HepG2 (cell line): ENCODE data around the gene ENTHD1. TPM values are rescaled to one million over a fixed set of nuclear protein-coding genes. Genes with fewer than 3 reads are reported as not detected.

Experiments used
- ATAC-seq: fragments of 200-7000 bp; cut with Tn5 transposase; 3 replicates; pipeline ENCODE4 v1.9.1; 2020; ENCODE audit warnings: mild to moderate bottlenecking, moderate library complexity
- BruUV-seq: library from RNA; stranded (reverse); fragments of 400-500 nt; replicated peaks from 2 replicates; lab custom pipeline; 2021; lab: Mats Ljungman, UMichigan
- CTCF ChIA-PET: fragments of 300-600 bp; formaldehyde crosslinking; extraction: SDS; loops from one replicate; lab custom pipeline; 2021; ENCODE audit warnings: low total read pairs, inconsistent platforms, low intra/inter-chr PET ratio; lab: Yijun Ruan, JAX
- POLR2A ChIA-PET: fragments of 350-600 bp; sonication (Branson Sonifier 250); formaldehyde crosslinking; loops from one replicate; lab custom pipeline; 2020; ENCODE audit warnings: antibody characterized with exemption, inconsistent platforms; lab: Yijun Ruan, JAX
- DNase-seq: peaks from one replicate; pipeline ENCODE4 v3.0.0-alpha.2; 2015; ENCODE audit warnings: low spot score
- FAIRE-seq: peaks from 3 replicates; lab custom pipeline; 2011; peaks lifted over from hg19 to GRCh38; lab: Jason Lieb, UNC
- H2AFZ ChIP-seq: one replicate; pipeline ENCODE4 v1.6.1; 2011; ENCODE audit warnings: low read length, inconsistent platforms
- H3K27ac ChIP-seq: fragments of 300-600 bp; 3 replicates; pipeline ENCODE4 v1.8.0; 2011; ENCODE audit warnings: mixed run types, mild to moderate bottlenecking, mixed read lengths, low read length, inconsistent platforms; ENCODE audit not compliant: insufficient read depth; ENCODE audit errors: extremely low read length
- H3K27me3 ChIP-seq, 2 experiments: fragments of 200-600 bp in 1 of 2; 2 replicates in 1 of 2; 3 replicates in 1 of 2; pipeline versions ENCODE4 v1.6.0 to v1.8.0; 2011; ENCODE audit warnings: low read length in 2 of 2, mild to moderate bottlenecking in 2 of 2, moderate library complexity in 2 of 2, inconsistent platforms in 1 of 2; ENCODE audit not compliant: insufficient read depth in 2 of 2, control insufficient read depth in 1 of 2
- H3K36me3 ChIP-seq, 2 experiments: fragments of 200-600 bp in 1 of 2; replicated peaks in 1 of 2; 2 replicates in 1 of 2; 3 replicates in 1 of 2; pipeline versions ENCODE4 v1.5.1 to v1.8.0; 2011; ENCODE audit warnings: low read length in 2 of 2, inconsistent platforms in 1 of 2; ENCODE audit not compliant: insufficient read depth in 2 of 2, control insufficient read depth in 1 of 2
- H3K4me1 ChIP-seq: 2 replicates; pipeline ENCODE4 v1.5.1; 2012; ENCODE audit warnings: low read length, inconsistent platforms; ENCODE audit not compliant: insufficient read depth
- H3K4me2 ChIP-seq: 2 replicates; pipeline ENCODE4 v1.6.0; 2011; ENCODE audit warnings: low read depth, low read length, inconsistent platforms
- H3K4me3 ChIP-seq, 3 experiments: fragments of 200-600 bp in 1 of 3; sonication (generic), shearing (Covaris generic) in 1 of 3; replicated peaks in 1 of 3; 2 replicates each; pipeline ENCODE4 v1.5.1; 2011 to 2016; ENCODE audit warnings: low read length in 3 of 3, inconsistent platforms in 2 of 3, low read depth in 2 of 3, mild to moderate bottlenecking in 2 of 3, control low read depth in 1 of 3, mixed read lengths in 1 of 3; ENCODE audit not compliant: insufficient read depth in 1 of 3
- H3K79me2 ChIP-seq: one replicate; pipeline ENCODE4 v1.6.1; 2011; ENCODE audit warnings: low read length, inconsistent platforms; ENCODE audit not compliant: insufficient read depth
- H3K9ac ChIP-seq: 2 replicates; pipeline ENCODE4 v1.6.0; 2011; ENCODE audit warnings: mild to moderate bottlenecking, low read depth, low read length, inconsistent platforms; ENCODE audit not compliant: insufficient read depth
- H3K9me3 ChIP-seq: 2 replicates; pipeline ENCODE4 v1.5.1; 2012; ENCODE audit warnings: mild to moderate bottlenecking, low read length
- H4K20me1 ChIP-seq: 2 replicates; pipeline ENCODE4 v1.6.0; 2011; ENCODE audit warnings: inconsistent platforms, mild to moderate bottlenecking, low read length, moderate library complexity; ENCODE audit not compliant: insufficient read depth
- ADNP ChIP-seq: sonication (generic); formaldehyde crosslinking; IDR thresholded peaks from 2 replicates; pipeline ENCODE4 v1.4.0; 2020; ENCODE audit warnings: missing genetic modification reagents
- ETV5 ChIP-seq: IDR thresholded peaks from 2 replicates; pipeline ENCODE4 v1.6.1; 2018; ENCODE audit warnings: missing biosample characterization, missing genetic modification reagents, inconsistent platforms, borderline replicate concordance
- MIXL1 ChIP-seq: IDR thresholded peaks from 2 replicates; pipeline ENCODE4 v1.6.1; 2016
- REPIN1 ChIP-seq: sonication (generic); formaldehyde crosslinking; IDR thresholded peaks from 2 replicates; pipeline ENCODE4 v1.8.0; 2022; ENCODE audit warnings: missing genetic modification reagents, low read depth, mild to moderate bottlenecking, borderline replicate concordance
- SAP130 ChIP-seq: IDR thresholded peaks from 2 replicates; pipeline ENCODE4 v1.6.1; 2016; ENCODE audit warnings: low read depth
- SRSF4 ChIP-seq: fragments of 200-400 bp; formaldehyde crosslinking; IDR thresholded peaks from one replicate; pipeline ENCODE4 v1.6.1; 2018; ENCODE audit warnings: mild to moderate bottlenecking, low read depth, low read length, moderate library complexity; ENCODE audit not compliant: poor library complexity, severe bottlenecking
- THAP9 ChIP-seq: sonication (generic); formaldehyde crosslinking; IDR thresholded peaks from 2 replicates; pipeline ENCODE4; 2020; ENCODE audit warnings: missing genetic modification reagents, mild to moderate bottlenecking, borderline replicate concordance
- ZNF337 ChIP-seq: sonication (generic); formaldehyde crosslinking; IDR thresholded peaks from 2 replicates; pipeline ENCODE4 v1.5.1; 2020; ENCODE audit warnings: missing genetic modification reagents, low read depth, mild to moderate bottlenecking, borderline replicate concordance
- ZNF781 ChIP-seq: sonication (generic); formaldehyde crosslinking; IDR thresholded peaks from 2 replicates; pipeline ENCODE4 v1.5.1; 2020; ENCODE audit warnings: borderline replicate concordance, mild to moderate bottlenecking, missing genetic modification reagents; ENCODE audit errors: not compliant biosample characterization
- WGBS: methylation state at CpG from one replicate; pipeline ENCODE4 v1.1.6; 2017; ENCODE audit warnings: low lambda C conversion rate; 5-methylcytosine and 5-hydroxymethylcytosine counted together
- in situ Hi-C: cut with HindIII; loops from 2 replicates; pipeline ENCODE4 v1.10.0; 2017; ENCODE audit warnings: low pct_unique_long_range_greater_than_20kb; ENCODE audit not compliant: extremely low pct_ligation_motif_present
- intact Hi-C: fragments of 100-400 bp; cut with micrococcal nuclease; formaldehyde crosslinking; loops from one replicate; pipeline ENCODE4 v1.10.0; 2022; ENCODE audit not compliant: unreplicated experiment
- polyA plus RNA-seq, 8 experiments: library from polyadenylated mRNA; depleted of rRNA in 3 of 8; stranded (reverse) in 7 of 8; unstranded in 1 of 8; fragments of >200 nt; fragmentation: Illumina TruSeq in 4 of 8; extraction: Trizol in 4 of 8; gene quantifications; 2 replicates each; pipeline versions ENCODE4 v1.2.1 to v1.2.3, GENCODE V29; 2011 to 2016; ENCODE audit warnings: low read depth in 4 of 8, missing spikeins in 1 of 8, mixed read lengths in 1 of 8; ENCODE audit not compliant: insufficient read depth in 1 of 8
- total RNA-seq, 5 experiments: library from RNA; depleted of rRNA; stranded (reverse); fragments of >200 nt; fragmentation: Illumina TruSeq; extraction: Trizol; gene quantifications; 2 replicates each; pipeline ENCODE4 v1.2.3, GENCODE V29; 2016; ENCODE audit warnings: low read depth in 1 of 5
- TF ChIP-seq, protein P1 (sequence below): sonication (generic); formaldehyde crosslinking; IDR thresholded peaks from 2 replicates; pipeline ENCODE4 v1.8.0; 2022; ENCODE audit warnings: missing genetic modification reagents, low read depth, mild to moderate bottlenecking, borderline replicate concordance
- TF ChIP-seq, protein P2 (sequence below): sonication (generic); formaldehyde crosslinking; IDR thresholded peaks from 2 replicates; pipeline ENCODE4 v1.5.0; 2020; ENCODE audit warnings: mild to moderate bottlenecking, missing genetic modification reagents
- TF ChIP-seq, protein P3 (sequence below): sonication (generic); formaldehyde crosslinking; IDR thresholded peaks from 2 replicates; pipeline ENCODE4 v1.4.0; 2020; ENCODE audit warnings: missing genetic modification reagents, borderline replicate concordance
- TF ChIP-seq, protein P4 (sequence below): IDR thresholded peaks from 2 replicates; pipeline ENCODE4 v1.6.1; 2016; ENCODE audit warnings: low read depth

ENTHD1 gene
- total and polyA plus RNA-seq, 2 of the 13 experiments (the other 11 are each of a cell fraction or from before 2014, with no cell fraction given) = not detected

DNA sequence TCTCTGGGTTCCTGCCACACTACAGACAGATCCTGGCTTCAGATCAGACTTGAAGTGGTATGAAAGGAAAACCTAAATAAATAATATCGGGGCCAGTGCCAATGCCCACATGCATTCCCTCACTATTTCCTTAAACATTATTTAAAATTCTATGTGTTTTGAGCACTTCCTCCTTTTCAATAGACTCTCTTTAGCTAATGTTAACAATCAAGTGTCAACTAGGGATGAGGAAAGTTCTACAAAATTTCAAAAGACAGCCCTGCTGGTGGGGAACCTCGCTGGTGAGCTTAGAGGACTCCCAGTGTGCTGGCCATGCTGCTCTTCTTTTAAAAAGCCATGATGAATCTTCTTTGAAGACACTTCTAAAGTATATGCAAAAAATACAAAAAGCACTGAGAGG, 87.5 kb downstream of the ENTHD1 start (continued):
- TF ChIP-seq SAP130 (CRISPR knock-in tag) (no peak), ADNP (CRISPR knock-in tag) (no peak)

DNA sequence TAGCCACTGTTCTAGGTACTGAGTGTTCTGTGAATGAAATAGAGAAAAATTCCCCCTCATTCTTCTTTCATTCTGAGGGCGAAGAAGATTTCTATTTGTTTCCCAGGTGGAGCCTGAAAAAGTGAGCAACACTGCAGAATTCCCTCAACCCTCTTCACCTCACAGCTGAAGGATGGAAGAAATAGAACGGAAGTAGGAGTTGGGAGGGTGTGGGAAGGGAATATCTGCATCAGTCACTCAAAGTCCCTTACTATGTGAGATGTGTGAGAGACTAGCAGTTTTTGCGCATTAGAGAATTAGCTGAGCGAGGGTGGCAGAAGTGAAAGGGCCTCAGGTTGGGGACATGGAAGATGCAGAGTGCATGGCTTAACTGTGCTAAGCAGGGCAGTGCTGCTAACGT, 88.4 kb downstream of the ENTHD1 start:
- no peaks in the 10 kb centered on the region for H3K4me1 ChIP-seq
- no peak for ATAC-seq
- intact Hi-C loops = no loop called here
- H3K9me3 ChIP-seq = no peaks in the 10 kb centered on the region
- CTCF ChIA-PET = no interaction called here
- no peak overlapping the region for H2AFZ ChIP-seq
- in situ Hi-C loops = loop anchor here (5.0 kb wide), 1 partner anchor 268 kb away; no protein-coding TSS in a partner anchor
- FAIRE-seq = no peak
- DNase-seq = no peak
- H3K9ac ChIP-seq = no peak overlapping the region
- WGBS = 25% methylated on average over 5 of the region's 5 CpGs
- H4K20me1 ChIP-seq = no peaks in the 10 kb centered on the region
- no peak overlapping the region for H3K27ac ChIP-seq
- no peaks in the 10 kb centered on the region; a peak in 1 of 5 replicates for H3K27me3 ChIP-seq
- H3K4me2 ChIP-seq = no peak overlapping the region
- POLR2A ChIA-PET = no interaction called here
- TF ChIP-seq REPIN1 (CRISPR knock-in tag) (no peak), SRSF4 (no peak), MIXL1 (CRISPR knock-in tag) (no peak), ETV5 (CRISPR knock-in tag) (no peak), ZNF781 (CRISPR knock-in tag) (no peak), THAP9 (CRISPR knock-in tag) (no peak), ZNF337 (CRISPR knock-in tag) (no peak)
- TF ChIP-seq, protein P1, sequence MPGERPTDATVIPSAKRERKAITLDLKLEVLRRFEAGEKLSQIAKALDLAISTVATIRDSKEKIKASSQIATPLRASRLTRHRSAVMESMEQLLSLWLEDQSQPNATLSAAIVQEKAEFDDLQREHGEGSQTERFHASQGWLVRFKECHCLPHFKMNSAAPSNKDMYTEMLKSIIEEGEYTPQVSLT (CRISPR knock-in tag) = no peak
- TF ChIP-seq, protein P2, sequence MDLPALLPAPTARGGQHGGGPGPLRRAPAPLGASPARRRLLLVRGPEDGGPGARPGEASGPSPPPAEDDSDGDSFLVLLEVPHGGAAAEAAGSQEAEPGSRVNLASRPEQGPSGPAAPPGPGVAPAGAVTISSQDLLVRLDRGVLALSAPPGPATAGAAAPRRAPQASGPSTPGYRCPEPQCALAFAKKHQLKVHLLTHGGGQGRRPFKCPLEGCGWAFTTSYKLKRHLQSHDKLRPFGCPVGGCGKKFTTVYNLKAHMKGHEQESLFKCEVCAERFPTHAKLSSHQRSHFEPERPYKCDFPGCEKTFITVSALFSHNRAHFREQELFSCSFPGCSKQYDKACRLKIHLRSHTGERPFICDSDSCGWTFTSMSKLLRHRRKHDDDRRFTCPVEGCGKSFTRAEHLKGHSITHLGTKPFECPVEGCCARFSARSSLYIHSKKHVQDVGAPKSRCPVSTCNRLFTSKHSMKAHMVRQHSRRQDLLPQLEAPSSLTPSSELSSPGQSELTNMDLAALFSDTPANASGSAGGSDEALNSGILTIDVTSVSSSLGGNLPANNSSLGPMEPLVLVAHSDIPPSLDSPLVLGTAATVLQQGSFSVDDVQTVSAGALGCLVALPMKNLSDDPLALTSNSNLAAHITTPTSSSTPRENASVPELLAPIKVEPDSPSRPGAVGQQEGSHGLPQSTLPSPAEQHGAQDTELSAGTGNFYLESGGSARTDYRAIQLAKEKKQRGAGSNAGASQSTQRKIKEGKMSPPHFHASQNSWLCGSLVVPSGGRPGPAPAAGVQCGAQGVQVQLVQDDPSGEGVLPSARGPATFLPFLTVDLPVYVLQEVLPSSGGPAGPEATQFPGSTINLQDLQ (CRISPR knock-in tag) = no peak
- TF ChIP-seq, protein P3, sequence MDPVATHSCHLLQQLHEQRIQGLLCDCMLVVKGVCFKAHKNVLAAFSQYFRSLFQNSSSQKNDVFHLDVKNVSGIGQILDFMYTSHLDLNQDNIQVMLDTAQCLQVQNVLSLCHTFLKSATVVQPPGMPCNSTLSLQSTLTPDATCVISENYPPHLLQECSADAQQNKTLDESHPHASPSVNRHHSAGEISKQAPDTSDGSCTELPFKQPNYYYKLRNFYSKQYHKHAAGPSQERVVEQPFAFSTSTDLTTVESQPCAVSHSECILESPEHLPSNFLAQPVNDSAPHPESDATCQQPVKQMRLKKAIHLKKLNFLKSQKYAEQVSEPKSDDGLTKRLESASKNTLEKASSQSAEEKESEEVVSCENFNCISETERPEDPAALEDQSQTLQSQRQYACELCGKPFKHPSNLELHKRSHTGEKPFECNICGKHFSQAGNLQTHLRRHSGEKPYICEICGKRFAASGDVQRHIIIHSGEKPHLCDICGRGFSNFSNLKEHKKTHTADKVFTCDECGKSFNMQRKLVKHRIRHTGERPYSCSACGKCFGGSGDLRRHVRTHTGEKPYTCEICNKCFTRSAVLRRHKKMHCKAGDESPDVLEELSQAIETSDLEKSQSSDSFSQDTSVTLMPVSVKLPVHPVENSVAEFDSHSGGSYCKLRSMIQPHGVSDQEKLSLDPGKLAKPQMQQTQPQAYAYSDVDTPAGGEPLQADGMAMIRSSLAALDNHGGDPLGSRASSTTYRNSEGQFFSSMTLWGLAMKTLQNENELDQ (CRISPR knock-in tag) = no peak
- TF ChIP-seq, protein P4, sequence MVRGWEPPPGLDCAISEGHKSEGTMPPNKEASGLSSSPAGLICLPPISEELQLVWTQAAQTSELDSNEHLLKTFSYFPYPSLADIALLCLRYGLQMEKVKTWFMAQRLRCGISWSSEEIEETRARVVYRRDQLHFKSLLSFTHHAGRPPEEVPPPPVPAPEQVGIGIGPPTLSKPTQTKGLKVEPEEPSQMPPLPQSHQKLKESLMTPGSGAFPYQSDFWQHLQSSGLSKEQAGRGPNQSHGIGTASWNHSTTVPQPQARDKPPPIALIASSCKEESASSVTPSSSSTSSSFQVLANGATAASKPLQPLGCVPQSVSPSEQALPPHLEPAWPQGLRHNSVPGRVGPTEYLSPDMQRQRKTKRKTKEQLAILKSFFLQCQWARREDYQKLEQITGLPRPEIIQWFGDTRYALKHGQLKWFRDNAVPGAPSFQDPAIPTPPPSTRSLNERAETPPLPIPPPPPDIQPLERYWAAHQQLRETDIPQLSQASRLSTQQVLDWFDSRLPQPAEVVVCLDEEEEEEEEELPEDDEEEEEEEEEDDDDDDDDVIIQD = no peak
- H3K4me3 ChIP-seq = no peak overlapping the region
- no peaks in the 10 kb centered on the region for H3K79me2 ChIP-seq
- no TSS peak for BruUV-seq
- H3K36me3 ChIP-seq = no peaks in the 10 kb centered on the region
